ENCODE results near the gene DRD2. TPM values are rescaled to one million over a fixed set of nuclear protein-coding genes. Genes with fewer than 3 reads are reported as not detected.

DRD2 gene
- total RNA-seq, 1 experiment from 2014 or later, result 0.44 TPM

DNA sequence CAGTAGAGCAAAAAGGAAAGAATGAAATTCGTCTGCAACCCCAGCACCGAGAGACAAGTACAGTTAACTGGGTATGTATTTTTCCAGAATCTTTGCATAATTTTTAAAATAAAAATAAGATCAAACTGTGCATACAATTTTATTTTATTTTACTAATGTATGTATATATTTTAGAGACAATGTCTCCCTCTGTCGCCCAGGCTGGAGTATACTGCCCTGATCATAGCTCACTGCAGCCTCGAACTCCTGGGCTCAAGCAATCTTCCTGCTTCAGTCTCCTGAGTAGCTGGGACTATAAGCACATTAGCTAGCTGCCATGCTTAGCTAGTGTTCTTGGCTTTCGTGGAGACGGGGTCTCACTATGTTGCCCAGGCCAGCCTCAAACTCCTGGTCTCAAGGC, 18.8 kb upstream of the DRD2 start:
- H3K9me3 ChIP-seq (ENCODE audit: control insufficient read depth, low read depth, low read length), result no peaks in the 10 kb centered on the region
- H2AK5ac ChIP-seq (ENCODE audit: insufficient read length, low read length), result no peak overlapping the region
- no peak overlapping the region for H3K27ac ChIP-seq (ENCODE audit: insufficient read length, low read depth, low read length)
- H3K79me1 ChIP-seq (ENCODE audit: insufficient read depth, low read depth, low read length, poor library complexity, severe bottlenecking), result no peaks in the 10 kb centered on the region
- H4K91ac ChIP-seq (ENCODE audit: insufficient read length, low read depth, low read length), result no peak overlapping the region
- no peak overlapping the region for H3K4ac ChIP-seq (ENCODE audit: low read depth, low read length)
- H3K4me2 ChIP-seq (ENCODE audit: insufficient read depth, insufficient read length, low read length), result no peak overlapping the region
- no peaks in the 10 kb centered on the region for H3K4me1 ChIP-seq (ENCODE audit: insufficient read depth, low read length)
- H2BK120ac ChIP-seq (ENCODE audit: low read depth, low read length, poor library complexity, severe bottlenecking), result no peak overlapping the region
- no peak for DNase-seq
- TF ChIP-seq, protein P1, sequence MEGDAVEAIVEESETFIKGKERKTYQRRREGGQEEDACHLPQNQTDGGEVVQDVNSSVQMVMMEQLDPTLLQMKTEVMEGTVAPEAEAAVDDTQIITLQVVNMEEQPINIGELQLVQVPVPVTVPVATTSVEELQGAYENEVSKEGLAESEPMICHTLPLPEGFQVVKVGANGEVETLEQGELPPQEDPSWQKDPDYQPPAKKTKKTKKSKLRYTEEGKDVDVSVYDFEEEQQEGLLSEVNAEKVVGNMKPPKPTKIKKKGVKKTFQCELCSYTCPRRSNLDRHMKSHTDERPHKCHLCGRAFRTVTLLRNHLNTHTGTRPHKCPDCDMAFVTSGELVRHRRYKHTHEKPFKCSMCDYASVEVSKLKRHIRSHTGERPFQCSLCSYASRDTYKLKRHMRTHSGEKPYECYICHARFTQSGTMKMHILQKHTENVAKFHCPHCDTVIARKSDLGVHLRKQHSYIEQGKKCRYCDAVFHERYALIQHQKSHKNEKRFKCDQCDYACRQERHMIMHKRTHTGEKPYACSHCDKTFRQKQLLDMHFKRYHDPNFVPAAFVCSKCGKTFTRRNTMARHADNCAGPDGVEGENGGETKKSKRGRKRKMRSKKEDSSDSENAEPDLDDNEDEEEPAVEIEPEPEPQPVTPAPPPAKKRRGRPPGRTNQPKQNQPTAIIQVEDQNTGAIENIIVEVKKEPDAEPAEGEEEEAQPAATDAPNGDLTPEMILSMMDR (conservative IDR thresholded peaks at IDR 0.05), result no peak
- no peak overlapping the region for H2BK12ac ChIP-seq (ENCODE audit: insufficient read length, low read depth, low read length)
- no peak overlapping the region for H2BK15ac ChIP-seq (ENCODE audit: low read depth, low read length)
- H3K23ac ChIP-seq (ENCODE audit: insufficient read length, low read depth, low read length), result no peak overlapping the region
- H4K20me1 ChIP-seq (ENCODE audit: control insufficient read depth, insufficient read depth, insufficient read length), result no peaks in the 10 kb centered on the region
- H2BK20ac ChIP-seq (ENCODE audit: low read depth, low read length, poor library complexity, severe bottlenecking), result no peak overlapping the region
- no peak overlapping the region for H4K5ac ChIP-seq (ENCODE audit: insufficient read length, low read depth, low read length)
- WGBS (ENCODE audit: extremely low coverage, insufficient read length, low lambda C conversion rate), result no CpG with 5 or more reads among the region's 6 CpGs
- no peaks in the 10 kb centered on the region for H3K27me3 ChIP-seq (ENCODE audit: insufficient read depth, low read length)
- Mint-ChIP-seq H3K27ac (no peak overlapping the region), H3K9me3 (no peaks in the 10 kb centered on the region), H3K4me3 (no peak overlapping the region), H3K4me1 (no peaks in the 10 kb centered on the region), H3K27me3 (ENCODE audit: low read depth) (peaks cover 13% of the 10 kb centered on the region), H3K36me3 (ENCODE audit: insufficient read depth in 1 of 3, low read depth in 3 of 3) (no peaks in the 10 kb centered on the region)
- H3K14ac ChIP-seq (ENCODE audit: insufficient read depth, low read length), result no peak overlapping the region
- H2BK5ac ChIP-seq (ENCODE audit: insufficient read length, low read length), result no peak overlapping the region
- H3K56ac ChIP-seq (ENCODE audit: insufficient read length, low read depth, low read length), result no peak overlapping the region
- H3K18ac ChIP-seq (ENCODE audit: insufficient read length, low read depth, low read length), result no peak overlapping the region
- H3K23me2 ChIP-seq (ENCODE audit: insufficient read length, low read depth, low read length, poor library complexity, severe bottlenecking), result no peaks in the 10 kb centered on the region
- no peak overlapping the region for H3K9ac ChIP-seq (ENCODE audit: extremely low read depth, insufficient read length, low read length)
- H3T11ph ChIP-seq (ENCODE audit: low read length), result no peak overlapping the region
- no peak overlapping the region for H2AFZ ChIP-seq (ENCODE audit: low read length)
- H4K8ac ChIP-seq (replicated peaks; ENCODE audit: insufficient read length, low read depth, low read length), result no peak overlapping the region
- no peaks in the 10 kb centered on the region for H3K79me2 ChIP-seq (ENCODE audit: insufficient read depth, low read length)

All from H9 (cell line).